HG02840 (cell line): ENCODE measurements around the gene INAVA.

Source experiments
- ATAC-seq: cut with Tn5 transposase; IDR thresholded peaks from one replicate; pipeline ENCODE4 v1.9.1; 2021; ENCODE audit warnings: mild to moderate bottlenecking, moderate library complexity, moderate number of reproducible peaks; ENCODE audit not compliant: unreplicated experiment, low FRiP score

Gene INAVA, protein sequence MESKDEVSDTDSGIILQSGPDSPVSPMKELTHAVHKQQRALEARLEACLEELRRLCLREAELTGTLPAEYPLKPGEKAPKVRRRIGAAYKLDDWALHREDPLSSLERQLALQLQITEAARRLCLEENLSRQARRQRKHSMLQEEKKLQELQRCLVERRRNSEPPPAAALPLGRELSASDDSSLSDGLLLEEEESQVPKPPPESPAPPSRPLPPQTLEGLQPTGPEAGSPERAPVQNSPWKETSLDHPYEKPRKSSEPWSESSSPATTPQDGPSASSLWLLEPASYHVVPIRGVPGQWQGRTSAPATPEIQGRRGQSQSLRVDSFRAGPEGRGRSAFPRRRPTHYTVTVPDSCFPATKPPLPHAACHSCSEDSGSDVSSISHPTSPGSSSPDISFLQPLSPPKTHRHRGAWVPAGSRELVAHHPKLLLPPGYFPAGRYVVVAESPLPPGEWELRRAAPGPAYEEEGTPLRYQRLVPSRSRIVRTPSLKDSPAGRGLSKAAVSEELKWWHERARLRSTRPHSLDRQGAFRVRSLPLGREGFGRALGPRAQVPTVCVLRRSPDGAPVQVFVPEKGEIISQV

DNA sequence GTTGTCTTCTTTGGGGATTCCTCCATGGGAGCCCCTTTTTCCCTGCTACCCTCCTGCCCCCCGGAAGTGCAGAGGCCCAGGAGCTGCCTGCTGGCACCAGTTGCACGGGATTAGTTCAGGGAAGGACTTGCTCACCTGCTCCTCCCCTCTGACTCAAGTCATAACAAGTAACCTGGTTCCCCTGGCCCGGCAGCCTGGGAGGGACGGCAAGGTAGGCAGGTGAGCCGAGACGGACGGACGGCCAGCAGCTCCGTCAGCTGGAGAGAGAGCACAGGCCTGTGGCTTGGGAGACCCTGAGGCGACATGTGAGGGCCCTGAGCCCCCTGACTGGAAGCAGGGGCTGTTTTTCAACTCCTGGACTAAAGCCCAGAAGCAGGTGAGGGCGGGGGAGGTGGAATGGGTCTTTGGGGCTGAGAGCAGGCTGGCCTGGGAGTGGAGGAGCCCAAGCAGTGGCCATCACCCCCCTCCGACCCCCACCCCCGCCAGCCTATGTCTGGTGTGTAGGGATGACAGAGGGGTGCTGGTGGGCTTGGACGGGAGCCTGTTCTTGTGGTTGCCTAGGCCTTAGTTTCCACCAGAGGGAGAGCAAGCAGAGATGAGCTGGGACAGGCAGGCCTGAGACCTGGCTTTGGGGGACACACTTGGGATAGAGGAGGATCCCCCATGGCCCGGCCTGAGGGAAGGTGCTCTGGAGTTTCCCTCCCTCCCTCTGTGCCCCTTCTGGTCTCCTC, at the start of gene INAVA:
Gene INAVA (plus strand): TSS at position 189 of the 731 bp plus-strand sequence. CDS start 3,501 bp downstream, outside the sequence.
- ATAC-seq = no peak

DNA sequence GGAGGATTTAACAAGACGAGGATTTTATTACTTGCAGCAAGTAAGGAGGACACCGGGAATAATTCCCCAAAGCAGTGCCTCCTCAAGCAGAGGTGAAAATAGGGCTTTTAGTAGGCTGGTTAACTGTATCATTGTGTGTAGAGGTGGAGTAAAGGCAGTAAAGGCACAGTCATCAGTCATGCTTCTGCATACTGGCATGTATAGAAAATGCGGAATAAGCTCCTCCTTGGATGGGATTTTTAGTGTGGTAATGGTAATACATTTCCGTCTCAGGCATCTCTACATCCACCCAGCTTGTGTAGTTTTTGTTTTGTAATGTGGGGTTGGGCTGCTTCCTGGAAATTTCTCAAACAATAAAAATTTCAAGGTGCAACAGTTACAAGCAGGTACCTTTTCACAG, 49.3 kb upstream of the INAVA start:
- no peak for ATAC-seq

DNA sequence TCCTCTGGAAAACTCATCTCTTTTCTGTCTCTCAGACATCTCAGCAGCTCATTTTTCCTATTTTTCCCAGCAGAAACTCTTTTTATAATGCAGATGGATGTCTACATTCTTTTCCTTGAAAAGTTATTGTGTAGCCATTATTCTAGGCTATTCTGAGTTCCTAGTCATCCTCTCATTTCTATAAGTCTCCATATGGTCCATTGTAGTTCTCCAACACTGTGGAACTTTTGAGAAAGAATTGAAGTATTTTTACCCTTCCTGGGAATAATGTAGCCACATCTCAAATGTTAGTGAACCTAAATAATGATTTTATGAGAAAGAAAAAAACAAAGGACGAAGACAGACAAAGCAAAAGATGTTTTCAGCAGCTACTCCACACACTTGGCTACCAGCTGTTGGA, 48.3 kb upstream of the INAVA start:
- no peak for ATAC-seq

DNA sequence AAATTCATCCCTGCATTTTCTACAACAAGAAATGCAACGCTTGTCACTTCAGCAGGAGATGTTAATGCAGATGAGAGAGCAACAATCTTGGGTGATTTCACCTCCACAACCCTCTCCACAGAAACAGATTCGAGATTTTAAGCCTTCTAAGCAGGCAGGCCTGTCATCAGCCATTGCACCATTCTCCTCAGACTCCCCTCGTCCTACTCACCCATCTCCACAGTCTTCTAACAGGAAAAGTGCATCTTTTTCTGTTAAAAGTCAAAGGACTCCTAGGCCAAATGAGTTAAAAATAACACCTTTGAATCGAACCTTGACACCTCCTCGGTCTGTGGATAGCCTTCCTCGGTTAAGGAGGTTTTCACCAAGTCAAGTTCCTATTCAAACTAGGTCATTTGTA, 45.3 kb upstream of the INAVA start:
- no peak for ATAC-seq

DNA sequence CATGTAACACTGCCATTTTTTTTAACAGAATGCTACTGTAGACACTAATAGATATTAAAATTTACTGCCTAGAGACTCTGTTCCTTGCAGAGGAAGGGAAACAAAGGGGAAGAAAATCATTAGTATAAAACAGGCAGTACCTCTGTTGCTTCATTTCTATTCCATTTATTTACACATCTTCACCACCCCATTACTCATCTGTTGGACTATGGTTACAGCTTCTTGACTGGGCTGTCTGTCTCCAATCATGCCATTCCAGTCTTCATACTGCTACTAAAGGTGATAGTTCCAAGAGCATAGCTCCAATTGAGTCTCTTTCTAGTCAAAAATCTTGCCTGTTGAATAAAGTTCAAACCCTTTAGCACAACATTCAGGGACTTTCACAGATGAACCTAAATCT, 44.1 kb upstream of the INAVA start:
- no peak for ATAC-seq

DNA sequence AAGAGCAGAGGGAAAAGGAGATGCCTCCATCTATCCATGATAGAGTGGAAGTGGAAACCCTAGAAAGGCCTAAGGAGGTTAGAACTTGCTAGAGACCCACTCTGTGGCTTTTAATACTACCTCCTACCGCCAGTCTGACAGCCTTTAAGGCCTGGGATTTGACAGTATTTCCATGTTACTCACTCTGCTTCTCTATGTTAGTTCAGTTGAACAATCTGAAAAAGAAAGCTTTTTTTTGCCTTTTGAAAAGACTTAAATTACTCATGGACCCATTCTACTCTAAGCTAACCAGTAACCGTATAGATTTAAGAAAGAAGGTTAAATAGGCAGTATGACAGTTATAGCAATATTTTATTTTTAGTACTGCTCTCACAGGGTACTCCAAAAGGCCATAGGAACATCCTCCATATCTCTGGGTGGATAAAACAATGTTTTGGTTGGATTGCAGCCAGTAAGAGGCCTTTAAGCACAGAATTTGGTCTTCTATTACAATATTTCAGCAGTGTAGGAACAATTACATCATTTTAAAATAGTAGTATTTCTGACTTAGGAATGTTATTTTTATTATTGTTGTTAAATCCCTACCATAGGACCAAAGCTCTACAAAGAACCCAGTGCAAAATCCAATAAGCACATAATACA, 37.9 kb upstream of the INAVA start:
- ATAC-seq = no peak

DNA sequence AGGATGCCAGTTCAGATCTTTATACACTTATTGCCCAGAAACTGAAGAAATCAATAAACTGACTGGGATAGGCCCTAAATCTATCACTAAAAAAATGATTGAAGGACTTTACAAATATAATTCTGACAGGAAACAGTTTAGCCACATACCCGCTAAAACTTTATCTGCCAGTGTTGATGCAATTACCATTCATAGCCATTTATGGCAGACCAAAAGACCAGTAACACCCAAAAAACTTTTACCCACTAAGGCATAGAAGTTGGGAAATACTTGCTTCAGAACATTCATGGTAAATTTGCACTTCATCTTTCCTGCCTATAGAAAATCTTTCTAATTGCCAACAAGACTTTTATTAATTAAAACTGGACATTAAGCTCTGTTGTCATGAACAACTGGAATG, 36.9 kb upstream of the INAVA start:
- ATAC-seq = no peak

DNA sequence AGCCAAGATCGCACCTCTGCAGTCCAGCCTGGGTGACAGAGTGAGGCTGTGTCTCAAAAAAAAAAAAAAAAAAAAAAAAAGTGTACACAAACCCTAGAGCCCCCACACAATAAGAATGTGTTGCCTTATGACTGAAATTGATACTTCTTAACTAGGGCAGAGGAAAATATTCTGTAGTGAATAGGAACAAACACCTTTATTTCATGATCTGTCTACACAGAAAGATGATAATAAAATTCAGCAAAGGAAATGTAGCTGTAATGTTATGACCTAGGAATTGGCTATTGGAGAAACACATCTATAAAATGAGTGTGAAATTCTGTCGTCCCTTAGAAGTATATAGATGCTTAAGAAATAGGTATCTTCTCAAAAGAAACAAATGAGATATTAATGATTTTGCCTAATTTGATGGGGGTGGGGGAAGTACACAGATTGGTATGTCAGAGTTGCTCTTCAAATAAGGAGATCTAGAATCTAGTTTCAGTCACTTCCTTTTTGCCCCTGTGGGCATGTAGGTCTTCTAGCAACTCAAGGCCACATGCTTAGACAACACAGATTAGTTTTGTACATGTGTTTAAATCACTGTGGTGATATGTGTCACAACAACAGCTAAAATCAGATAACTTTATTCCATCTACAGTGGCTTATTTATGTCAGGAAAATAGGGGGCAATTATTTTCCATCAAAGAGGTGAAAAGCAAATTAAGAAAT, 32.6 kb upstream of the INAVA start:
- ATAC-seq = no peak

DNA sequence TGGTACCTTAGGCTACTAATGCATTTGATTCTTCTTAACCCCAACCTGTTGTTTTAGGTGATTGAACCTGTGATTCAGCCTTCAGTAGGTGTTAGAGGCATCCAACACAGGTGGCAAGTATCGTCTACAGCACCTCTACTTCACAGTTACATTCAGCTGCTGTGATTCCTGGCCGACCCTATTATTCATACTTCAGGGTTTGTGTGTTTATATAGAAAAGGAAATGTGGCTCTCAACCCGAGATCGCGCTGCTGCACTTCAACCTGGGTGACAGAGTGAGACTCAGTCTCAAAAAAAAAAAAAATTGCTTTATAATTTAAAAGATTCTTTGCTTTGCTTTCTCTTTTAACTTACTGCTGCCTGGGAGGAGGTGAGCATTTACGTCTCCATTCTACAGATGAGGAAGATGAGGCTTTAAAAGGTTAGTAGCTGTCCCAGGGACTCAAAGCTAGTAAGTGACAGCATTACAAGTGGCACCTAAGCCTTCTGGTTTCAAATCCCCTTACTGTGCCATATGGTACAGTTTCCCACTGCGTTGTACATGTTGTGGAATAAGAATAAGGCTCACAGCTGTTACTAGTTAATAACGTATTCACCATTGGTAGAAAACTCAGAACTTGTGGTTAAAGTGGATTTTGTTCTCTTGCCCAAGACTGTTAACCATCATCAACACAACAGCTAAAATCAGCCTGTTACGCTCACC, 31.8 kb upstream of the INAVA start:
- ATAC-seq = no peak

DNA sequence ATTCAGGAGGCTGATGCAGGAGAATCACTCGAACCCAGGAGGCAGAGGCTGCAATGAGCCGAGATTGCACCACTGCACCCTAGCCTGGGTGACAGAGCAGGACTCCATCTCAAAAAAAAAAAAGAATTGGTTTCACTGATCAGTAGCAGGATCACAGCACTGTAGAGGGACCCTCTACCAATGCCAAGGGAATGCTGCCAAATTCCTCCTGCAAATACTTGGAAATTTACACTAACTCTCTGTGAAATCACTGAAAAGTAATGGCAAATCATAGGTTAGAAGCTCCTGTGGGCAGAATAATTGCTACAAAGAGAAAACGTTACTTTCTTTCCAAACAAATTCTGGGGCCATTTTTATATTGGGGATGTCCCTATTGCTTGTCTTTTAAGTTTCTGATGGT, 28.6 kb upstream of the INAVA start:
- ATAC-seq = no peak

DNA sequence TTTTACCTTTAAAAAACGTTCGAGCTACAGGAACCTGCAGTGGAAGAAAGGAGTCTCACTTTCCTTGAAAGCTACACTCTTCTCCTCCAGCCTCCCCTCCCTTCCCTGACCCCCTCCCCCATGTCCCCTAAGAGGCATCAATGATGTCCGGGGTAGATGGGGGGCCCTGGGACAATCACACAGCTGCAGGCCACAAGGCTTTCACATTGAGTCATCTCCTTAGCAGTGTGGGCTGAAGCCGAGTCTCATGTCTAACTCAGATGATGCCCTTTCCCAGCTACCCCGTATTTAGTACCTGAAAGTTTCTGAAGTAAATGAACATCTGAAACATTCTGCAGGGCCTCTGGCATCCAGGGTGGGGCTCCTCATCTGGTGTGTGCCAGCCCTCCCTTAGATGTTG, 28.2 kb upstream of the INAVA start:
- peak; percentile 72 for ATAC-seq

DNA sequence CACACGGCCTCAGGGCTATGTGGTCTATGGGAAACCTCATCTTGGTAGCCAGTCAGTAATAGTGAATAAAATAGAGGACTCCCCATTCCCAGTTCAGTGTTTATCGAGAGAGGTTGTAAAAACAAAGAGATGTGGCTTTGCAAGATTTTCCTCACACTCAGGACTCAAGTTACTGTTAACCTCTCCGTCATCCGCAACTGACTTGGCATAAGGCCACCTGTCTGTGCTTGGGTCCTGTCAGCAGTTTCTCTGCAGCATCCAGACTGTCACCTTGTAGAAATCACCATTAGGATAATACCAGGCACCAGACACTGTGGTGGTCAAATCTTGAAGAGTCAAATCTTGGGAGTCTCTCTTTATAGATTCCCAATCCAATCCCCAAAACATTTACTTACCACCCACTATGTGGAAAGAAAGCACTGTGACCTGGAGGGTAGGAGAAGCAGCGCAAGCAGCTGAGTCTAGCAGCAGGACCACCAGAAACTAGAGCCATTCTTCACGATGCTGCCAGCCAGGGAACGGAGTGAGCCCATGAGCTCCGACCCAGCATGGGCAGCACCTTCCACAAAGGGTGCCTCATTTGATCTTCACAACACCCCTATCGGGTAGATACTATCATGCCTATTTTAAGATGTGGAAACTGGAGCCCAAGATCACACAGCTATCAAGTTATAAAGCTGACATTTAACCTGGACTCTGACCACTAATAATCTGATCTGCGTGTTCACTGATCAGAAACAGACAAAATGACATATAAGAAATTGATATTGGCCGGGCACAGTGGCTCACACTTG, 27.5 kb upstream of the INAVA start:
- peak; percentile 10 for ATAC-seq

DNA sequence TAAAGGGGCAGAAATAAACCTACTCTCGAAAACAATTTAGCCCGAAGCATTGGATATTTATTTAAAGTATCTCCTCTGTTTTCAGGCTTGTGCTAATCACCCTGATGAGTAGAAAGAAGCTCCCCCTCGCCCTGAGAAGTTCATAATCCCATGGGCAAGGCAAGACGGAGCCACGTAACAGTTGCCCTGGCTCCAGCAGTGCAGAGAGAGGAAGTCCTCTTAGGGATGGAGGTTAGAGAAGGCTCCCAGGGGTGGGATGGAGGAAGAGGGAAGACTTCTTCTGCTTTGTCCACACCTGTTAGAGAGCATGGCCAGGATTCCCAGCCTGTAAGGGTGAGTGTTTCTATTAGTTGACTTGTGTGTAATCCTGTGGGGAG, 25.3 kb upstream of the INAVA start:
- ATAC-seq = no peak

DNA sequence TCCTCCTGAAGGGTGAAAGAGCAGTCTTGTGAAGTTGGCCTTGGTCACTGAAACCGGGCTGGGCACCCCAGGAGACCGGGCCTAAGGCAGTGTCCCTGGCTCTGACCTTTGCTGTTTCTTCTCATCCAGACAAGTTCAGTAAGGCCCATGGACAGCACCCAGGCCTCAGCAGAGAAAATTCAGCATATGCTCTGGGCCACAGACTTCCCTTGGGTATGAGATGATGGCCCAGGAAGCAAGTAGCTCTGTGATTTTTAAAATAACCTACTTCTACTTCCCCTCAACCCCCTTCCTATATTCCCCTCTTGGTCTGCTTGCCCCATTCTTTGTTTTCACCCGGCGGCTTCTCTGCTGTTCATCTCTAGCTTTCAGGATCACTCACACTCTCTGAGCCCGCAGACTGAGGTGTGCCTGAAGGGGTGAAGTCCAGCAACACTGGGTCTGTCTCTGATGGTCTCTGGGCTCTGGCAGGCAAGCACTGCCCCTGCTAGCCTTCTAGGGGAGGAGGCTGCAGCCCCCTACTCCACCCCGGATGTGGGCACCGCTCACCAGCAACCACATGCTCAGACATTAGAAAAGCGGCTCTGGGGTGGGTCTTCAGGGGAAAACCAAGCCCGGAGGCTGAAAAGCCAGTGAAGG, 24.8 kb upstream of the INAVA start:
- ATAC-seq = peak; percentile 56

DNA sequence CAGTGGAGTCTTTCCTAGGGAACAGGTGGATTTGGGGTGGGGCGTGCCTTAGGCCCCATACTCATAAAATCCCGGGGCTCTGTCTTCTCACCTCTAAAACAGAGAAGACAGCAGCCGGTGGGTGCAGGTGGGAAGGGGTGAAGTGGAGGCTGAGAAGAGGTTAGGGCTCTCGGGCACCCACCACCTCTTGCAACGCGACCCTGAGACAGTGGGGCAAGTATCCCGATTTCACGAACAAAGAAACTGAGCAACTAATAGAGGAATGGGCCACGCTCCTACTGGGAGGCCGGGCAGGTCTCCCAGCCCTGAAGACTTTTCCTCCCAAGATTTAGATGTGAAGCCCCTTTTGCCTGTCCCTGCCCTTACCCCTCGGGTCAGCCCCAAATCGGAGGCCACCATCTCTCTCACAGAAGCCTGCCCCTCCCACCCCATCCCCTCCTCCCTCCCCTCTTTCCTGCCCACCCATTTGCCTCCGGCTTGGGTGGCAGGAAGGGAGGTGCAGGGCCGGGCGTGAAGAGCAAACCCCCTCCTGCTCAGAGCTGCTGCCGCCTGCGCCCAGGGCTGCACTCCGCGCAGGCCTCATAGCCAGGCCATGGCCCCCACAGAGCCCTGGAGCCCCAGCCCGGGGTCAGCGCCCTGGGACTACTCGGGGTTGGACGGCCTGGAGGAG, 22.1 kb upstream of the INAVA start, which contains the start of gene GPR25:
Gene GPR25 (plus strand): TSS at position 536 of the 670 bp plus-strand sequence. CDS start 57 bp downstream, at position 593.
- ATAC-seq = no peak

DNA sequence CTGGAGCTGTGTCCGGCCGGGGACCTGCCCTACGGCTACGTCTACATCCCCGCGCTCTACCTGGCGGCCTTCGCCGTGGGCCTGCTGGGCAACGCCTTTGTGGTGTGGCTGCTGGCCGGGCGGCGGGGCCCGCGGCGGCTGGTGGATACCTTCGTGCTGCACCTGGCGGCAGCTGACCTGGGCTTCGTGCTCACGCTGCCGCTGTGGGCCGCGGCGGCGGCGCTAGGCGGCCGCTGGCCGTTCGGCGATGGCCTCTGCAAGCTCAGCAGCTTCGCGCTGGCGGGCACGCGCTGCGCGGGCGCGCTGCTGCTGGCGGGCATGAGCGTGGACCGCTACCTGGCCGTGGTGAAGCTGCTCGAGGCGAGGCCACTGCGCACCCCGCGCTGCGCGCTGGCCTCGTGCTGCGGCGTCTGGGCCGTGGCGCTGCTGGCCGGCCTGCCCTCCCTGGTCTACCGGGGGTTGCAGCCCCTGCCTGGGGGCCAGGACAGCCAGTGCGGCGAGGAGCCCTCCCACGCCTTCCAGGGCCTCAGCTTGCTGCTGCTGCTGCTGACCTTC, 21.5 kb upstream of the INAVA start:
- no peak for ATAC-seq

DNA sequence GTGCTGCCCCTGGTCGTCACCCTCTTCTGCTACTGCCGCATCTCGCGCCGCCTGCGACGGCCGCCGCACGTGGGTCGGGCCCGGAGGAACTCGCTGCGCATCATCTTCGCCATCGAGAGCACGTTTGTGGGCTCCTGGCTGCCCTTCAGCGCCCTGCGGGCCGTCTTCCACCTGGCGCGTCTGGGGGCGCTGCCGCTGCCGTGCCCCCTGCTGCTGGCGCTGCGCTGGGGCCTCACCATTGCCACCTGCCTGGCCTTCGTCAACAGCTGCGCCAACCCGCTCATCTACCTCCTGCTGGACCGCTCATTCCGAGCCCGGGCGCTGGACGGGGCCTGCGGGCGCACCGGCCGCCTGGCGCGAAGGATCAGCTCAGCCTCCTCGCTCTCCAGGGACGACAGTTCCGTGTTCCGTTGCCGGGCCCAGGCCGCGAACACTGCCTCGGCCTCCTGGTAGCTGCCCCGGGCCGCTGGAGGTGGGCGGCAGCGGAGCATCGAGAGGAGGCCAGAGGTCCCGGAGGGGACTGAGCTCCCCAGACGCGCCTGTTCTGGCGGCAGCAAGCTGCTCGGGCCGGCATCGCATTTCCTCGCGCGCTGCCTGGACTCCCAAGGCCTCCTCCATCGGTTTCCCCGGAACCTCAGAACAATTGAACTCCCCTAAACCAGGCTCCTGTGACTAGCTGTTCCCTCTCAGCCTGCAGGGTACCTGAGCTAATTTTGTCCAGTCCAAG, 20.9 kb upstream of the INAVA start:
- no peak for ATAC-seq
